22Rv1 (cell line): Measurements from ENCODE around the gene RSRC2.

ENCODE experiments used
- CTCF ChIP-seq: fragments of 450-650 bp; IDR thresholded peaks from 2 replicates; pipeline ENCODE4 v1.5.1; 2017; ENCODE audit warnings: mild to moderate bottlenecking
- ZFX ChIP-seq: fragments of 450-650 bp; IDR thresholded peaks from 2 replicates; pipeline ENCODE4 v1.6.1; 2017; ENCODE audit warnings: antibody characterized with exemption, borderline replicate concordance

- TF ChIP-seq CTCF (no peak), ZFX (no peak)
Measured at GRCh38 chr12:122460061-122460460, 66.7 kb downstream of the RSRC2 start.
